Activated T-cell treated with anti-CD3 and anti-CD28 coated beads for 4 hours (primary cell): ENCODE measurements around the gene TLDC2.

Source experiments
- DNase-seq: peaks from one replicate; pipeline ENCODE4 v3.0.0-alpha.2; 2020

Gene TLDC2

DNA sequence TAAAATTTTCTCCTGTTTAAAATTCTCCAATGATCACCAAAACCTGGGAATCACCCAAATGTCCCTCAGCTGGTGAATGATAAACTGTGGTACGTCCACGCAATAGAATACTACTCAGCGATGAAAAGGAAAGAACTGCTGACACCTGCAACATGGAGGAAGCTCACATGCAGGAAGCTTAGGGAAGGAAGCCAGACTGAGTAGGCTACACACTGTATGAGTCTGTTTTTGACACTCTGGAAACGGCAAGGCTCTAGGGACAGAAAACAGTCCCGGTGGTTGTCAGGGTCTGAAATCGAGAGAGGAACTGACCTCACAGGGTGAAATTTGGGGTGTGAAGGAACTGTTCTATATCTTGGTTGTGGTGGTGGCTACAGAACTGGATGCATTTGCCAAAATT lies 25.2 kb upstream of the TLDC2 start:
- DNase-seq = no peak

DNA sequence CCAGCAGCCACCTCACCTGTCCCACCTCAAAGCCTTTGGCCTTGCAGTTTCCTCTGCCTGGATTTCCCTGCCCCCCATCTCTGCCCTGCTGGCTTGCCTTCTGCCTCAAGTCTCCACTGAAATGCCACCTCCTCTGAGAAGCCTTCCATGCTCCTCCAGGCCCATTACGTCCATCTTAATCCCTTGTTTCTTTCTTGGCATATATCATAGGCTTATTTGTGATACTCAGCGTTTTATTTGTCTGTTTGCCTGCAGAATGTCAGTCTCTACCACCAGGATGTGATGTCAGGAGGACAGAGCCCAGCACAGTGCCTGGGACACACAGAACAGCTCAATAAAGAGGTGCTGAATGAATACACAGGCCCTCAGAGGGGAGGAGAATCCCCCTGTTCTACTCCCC lies 24.4 kb upstream of the TLDC2 start:
- DNase-seq = no peak

DNA sequence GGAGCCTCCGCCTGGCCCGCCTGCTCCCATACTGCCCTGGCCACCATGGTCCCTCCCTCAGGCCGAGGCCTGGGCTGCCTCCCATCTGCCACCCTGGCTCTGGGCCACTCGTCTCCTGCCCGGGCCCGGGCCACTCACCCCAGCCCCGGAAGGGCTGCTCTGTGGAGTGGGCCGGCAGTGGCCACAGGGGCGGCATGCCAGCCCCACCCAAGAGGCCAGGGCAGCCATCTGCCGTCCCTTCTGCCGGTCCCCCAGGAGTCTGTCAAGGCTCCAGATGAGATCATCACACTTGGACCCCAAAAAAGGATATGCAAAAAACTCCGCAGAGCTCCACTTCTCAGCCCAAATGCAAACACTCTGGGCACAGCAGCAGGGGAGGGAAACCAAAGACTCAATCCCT lies 23.8 kb upstream of the TLDC2 start:
- no peak for DNase-seq

DNA sequence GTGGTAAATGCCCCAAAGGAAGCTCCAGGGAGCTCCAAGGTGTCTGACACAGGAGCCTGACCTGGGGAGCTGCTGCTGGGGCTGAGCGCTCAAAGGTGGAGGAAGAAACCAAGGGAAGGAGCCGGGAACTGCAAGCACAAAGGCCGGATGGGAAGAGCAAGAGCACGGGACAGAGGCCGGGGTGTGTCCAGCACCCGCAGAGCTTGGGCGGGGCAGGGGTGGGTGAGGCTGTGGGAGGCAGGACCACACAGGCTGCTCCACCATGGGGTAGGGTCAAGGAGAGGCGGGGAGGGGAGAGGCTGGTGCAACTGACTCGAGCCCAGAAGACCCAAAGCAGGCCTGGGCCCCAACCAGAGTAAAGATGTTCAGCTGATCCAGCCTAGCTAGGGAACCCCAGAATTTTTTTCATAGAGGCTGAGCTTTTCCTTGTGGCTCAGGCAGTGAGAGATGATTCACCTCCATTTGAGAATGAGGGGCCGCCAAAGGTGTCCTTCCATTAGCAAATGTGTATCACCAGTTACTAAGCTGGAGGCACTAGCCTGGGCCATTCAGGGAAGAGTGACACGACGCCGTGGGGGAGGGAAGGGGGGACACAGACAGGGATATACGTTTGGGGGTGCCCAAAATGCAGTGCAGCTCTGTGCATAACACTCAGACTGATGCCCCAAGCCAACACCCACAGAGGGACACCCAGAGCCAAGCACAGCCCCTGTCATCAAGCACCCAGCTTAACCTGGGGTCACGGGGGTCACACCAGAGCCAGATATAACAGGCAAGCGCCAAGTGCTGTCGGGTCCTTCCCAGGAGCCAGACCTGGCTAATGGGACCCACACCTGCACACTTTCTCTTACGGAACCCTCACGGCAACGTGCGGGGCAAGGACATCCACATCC lies 21.3 kb upstream of the TLDC2 start:
- DNase-seq = no peak

DNA sequence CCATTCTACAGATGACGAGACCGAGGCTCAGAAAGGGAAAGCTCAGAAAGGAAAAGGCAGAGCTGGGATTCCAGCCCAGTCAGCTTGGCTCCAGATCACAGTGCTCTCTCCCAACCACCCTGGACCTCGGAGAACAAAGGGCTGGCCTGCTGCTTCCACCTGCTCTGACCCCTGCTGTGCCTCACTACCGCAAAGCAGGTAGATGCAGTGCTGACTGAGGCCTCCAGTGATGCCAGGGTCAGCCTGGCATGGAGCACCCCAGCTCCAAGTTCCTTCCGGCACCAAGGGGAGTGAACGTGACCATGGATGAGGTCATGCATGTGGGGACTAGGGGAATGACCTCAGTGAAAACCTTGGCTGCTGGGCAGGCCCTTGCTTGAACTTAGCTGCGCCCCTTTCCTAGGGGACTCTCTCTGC lies 20.7 kb upstream of the TLDC2 start:
- DNase-seq = no peak

DNA sequence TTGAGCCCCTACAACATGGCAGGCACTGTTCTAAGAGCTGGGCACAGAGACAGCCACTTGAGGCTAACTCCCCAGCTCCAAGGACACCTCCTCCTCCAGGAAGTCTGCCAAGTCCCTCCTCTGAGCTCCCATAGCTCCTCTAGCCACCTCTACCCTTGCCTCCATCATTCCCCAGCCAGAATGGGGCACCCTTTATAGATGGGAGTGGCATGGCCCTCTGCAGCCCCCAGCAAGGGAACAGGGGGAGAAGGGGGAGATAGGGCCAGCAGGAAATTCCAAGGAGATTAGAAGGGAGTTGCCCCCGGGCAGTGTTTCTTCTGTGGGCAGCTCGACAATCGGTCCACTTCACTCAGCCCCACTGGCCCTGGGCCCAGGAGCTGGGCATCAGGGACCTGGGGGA lies 19.7 kb upstream of the TLDC2 start:
- no peak for DNase-seq

DNA sequence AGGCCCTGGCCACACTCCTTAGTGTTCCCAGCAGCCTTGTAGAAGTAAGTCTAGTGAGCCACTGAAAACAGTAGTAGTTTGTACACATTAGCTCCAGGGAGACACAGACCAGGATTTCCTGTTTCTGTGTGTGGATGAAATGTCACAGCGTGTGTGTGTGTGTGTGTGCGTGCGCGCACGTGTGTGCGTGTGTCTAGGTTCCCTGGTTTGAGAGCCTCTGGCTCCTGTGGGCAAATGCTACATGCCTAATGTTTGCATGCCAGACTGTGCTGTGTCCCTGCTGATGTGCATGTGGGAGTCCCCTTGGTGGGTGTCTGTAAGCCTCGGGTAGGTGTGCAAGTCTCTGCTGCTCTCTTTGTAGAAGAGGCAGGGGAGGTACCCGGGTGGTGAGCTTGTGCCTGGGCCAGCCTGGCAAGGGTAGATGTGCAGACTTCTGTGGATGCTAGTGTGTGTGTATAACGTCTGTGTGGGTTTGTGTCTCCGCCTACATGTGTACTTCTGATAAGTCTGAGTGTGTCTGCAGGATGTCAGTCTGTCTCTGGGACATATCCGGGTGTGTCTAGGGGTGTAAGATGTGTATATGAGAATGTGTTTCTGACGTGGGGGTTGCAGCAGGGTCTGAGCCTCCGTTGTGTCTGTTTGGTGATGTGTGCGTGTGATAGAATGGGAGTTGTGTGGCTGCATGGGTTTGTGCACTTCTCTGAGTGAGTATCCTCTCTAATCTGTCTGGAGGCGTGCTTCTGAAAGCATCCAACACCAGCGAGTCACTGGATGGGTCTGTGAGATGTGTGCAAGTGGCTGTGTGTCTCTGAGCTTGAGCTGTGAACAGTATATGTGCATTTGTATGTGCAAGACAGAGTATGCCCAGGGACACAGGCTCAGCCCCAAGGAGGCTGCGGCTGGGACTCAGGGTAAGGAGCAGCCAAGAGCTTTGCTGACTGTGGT lies 19.0 kb upstream of the TLDC2 start:
- no peak for DNase-seq

DNA sequence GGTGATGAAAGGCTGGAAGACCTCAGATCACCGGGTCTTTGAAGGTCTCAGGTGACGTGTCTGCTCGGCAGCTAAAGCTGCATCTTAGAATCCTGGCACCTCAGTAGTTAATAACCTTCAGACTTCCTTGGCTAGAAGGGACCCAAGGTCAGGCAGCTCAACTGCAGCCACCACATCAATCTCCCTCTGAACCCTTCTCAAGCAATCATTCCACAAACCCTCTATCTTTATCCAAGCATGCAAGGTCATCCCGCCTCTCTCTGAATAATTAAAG lies 16.7 kb upstream of the TLDC2 start:
- no peak for DNase-seq

DNA sequence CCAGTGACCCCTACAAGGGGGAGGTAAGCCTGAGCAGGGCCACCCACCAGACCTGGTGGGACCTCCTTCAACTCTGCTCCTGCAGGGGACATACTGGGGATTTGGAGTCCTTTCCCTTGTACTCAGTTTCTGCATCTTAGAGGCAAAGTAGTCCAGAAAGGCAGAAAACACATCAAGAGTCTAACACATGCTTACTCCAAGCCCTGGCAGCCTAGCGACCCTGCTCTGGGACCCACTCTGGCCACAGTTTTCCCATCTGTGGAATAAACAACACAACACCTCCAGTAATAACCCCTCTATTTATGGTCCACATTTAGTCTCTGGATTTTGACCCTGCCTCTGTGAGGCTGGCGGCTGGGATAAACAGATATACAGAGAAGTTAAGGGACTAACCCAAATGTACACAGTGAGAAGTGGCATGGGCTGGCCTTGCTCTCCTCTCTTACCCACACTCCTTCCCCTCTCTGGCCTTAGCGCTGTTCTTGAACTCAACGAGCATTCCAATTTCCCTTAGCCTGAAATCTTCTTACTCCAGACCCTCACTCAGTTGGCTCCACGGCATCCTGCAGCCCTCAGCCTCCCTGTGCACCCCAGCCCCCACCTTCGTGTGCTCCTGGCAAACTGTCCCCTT lies 16.1 kb upstream of the TLDC2 start:
- DNase-seq = no peak

DNA sequence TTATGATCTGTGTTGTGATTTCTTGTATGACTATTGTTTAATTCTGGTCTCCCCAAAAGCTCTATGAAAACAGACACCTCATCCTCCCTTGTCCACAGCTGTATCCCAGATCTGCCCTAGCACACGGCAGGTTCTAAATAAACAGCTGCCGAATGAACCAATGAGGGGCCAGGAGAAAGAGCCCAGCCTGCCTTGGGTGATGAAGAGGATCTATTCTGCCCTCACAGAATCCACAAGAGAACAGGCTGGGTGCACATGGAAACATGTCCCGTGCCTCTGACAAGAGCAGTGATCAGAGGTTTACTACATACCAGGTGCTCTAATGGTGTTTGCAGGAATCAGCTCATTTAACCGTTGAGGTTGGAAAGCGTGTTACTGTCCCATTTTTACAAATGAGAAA lies 15.6 kb upstream of the TLDC2 start:
- no peak for DNase-seq

DNA sequence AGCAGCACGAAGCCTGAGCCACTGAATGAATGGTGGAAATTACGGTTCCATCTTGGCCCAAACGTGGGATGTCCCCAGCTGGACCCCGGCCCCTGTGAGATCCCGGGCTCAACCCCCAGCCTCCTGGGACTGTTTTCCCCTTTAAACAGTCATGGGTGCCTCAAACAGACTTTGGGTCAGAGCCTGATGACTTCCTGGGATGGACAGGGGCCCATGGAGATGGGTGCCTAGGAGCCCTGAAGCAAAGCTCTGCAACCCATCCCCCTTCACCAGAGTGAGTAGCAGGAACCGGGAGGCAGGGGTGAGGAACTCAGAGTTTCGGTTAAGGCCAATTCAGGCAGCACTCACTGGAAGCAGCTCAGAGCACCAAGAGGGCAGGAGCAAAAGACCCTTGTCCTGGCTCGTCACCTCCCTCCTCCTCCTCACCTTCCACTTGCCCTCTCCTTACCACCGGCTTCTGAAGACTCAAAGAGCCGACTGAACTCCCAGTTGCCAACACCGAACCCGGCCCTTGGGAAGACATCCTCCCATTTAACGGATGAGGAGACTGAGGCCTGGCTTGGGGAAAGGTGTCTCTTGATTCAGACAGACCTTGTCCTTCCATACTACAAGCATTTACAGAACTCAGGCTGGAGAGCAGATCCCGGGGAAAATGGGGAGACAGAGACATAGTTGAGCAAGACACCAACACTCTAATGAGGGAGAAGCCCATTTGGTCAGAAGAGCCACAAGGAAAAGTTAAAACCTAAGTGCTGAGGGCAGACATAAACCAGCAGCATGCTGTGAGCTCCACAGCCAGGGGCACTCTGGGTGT lies 14.9 kb upstream of the TLDC2 start:
- no peak for DNase-seq

DNA sequence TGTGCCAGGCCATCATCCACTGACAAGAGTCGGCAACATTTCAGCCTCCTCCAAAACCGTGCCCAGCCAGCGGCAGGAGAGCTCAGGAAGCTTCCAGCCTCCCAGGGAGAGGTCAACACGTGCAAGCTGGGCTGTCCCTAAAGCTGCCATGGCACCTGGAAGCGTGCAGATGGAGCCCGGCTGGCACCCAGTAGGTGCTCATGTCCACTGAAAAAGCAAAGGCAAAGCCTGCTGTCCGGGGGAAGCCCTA lies 14.4 kb upstream of the TLDC2 start:
- DNase-seq = no peak

DNA sequence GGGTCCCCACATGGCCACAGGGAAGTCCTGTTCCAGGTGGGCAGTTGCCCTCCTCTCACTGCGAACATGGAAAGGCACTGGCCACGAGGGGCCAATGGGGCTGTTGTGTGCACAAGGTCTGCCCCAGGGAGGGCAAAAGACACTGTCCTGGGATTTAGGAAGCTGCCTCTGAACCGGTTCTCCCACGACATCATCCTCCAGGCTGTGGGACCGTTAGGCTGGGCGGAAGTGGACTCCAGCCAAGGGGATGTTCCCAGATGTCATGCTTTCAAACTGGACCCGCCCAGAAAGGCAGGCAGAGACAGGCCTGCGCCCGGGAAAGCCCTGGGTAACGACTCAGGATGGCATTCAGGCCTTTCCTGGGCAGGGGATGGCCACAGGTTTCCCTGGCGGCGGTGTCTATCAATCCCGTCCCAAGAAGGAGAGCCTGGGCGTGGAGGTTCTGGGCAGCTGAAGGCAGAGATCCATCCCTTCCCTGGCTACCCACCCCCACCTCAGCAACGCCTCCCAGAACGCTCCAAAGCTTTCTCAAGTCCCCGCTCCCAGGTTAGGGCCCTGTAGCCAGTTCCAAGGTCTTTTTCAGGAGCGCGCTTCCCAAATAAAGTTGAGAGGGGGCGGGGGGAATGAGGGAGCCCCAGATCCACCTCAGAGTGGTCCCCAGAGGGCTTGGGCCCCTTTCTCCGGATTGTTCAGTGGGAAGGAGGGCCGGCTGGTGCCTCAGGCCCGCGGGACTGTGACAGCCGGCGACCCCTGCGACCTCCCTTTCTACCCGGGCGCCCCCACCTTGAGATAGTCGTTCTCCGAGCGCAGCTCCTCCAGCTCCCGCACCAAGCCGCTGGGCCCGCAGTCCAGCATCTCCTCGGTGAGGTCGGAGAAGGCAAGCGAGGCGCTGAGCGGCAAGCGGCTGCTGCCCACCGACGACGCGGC lies 13.8 kb upstream of the TLDC2 start:
- DNase-seq = no peak

DNA sequence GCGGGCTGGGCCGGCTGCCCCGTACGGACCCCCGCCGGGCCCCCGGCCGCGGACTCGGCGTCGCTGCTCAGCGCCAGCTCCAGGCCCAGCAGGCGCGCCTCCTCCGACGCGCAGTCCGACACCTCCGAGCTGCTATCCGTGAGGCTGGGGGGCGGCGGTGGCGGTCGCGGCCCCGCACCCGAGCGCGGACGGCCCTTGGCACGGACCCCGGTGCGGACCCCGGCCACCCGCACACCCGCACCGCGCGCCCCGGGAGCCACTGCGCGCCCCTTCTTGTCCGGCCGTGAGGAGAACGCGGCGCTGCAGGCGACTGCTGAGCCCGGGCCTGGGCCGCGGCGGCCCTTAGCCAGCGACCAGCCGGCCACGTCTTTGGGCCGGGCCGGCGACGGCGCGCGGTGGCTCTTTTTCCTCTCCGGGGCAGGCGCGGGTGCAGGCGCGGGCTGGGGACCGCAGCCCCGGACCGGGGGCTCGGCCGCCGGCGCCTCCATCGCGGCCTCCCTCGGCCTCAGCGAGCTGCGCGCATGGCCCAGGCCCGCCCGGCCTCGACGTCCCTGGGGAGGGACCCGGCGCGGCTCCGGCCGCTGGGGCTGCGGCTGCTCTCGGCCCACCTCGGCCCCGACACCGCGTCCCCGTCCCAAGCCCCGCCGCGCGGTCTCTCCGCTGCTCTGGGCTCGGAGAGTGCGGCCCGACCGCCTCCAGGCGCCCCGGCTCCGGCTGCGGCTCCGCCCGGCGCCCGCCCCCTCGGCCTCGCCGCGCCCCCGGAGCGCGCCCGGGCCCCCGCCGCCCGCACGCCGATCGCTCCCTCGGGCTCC lies 12.9 kb upstream of the TLDC2 start:
- DNase-seq = no peak

DNA sequence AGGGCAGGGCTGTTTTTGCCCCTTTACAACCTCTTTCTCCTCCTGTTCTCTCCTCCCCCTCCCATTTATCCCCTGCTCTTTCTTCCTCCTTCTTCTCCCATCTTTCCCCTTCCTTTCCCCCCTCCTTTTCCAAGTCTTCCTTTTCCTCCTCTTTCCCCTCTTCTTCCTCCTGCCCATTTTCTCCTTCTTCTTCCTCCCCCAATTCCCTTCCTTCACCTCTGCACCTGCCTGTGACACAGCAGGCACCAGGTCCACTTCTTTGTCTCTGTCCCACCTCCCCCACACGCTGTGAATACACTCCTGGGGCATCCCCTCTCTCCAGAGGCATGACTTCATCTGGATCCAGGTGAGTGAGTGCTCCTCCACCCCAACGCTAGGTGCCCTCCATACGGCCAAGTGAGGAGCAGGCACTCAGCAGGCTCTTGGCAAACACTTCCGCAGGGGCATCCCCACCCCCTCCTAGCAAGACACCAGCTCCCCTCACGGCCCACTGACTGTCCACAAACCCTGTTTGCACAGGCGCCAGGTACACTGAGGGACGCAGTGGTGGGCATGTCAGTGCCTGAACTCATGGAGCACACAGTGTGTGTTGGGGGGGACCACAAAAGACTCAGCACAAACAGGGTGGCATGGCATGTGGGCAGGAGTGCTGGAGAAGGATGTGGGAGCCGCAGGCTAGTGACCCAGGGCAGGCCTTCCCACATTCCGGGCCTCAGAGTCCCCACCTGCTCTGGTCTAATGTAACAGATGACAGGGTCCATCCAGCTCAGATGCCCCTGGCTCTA lies 10.7 kb upstream of the TLDC2 start:
- DNase-seq = no peak

DNA sequence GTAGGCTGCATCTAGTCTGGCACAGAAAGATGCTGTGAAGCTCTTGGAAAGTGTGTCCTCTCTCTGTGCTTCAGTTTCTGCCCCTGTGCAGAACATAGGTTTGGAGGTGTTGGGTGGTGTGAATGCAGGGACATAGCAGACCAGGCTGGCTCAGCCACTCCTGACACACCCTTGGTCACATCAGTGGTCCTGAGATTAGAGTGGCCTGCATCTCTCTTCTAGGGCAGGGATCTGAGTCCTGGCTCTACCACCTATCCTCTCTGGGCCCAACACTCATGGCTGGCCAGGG lies 10.1 kb upstream of the TLDC2 start:
- no peak for DNase-seq

DNA sequence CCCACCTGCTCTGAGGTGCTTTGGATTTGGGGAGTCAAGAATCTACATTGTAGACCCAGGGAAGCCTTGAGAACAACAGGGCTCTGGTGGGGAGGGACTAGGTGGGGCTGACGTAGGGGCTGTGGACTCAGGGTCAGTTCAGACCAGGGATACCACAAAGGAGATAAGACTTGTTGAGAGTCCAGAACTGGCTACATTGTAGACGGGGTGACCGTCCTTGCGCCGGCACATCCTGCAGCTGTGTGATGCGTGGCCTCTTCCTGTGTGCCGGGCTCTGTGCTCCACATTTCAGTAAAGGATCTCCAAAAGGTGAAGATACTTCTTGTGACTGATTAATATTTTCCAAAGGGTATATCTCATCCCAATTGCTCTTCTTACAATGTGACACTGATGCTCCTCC lies 9.8 kb upstream of the TLDC2 start:
- no peak for DNase-seq

DNA sequence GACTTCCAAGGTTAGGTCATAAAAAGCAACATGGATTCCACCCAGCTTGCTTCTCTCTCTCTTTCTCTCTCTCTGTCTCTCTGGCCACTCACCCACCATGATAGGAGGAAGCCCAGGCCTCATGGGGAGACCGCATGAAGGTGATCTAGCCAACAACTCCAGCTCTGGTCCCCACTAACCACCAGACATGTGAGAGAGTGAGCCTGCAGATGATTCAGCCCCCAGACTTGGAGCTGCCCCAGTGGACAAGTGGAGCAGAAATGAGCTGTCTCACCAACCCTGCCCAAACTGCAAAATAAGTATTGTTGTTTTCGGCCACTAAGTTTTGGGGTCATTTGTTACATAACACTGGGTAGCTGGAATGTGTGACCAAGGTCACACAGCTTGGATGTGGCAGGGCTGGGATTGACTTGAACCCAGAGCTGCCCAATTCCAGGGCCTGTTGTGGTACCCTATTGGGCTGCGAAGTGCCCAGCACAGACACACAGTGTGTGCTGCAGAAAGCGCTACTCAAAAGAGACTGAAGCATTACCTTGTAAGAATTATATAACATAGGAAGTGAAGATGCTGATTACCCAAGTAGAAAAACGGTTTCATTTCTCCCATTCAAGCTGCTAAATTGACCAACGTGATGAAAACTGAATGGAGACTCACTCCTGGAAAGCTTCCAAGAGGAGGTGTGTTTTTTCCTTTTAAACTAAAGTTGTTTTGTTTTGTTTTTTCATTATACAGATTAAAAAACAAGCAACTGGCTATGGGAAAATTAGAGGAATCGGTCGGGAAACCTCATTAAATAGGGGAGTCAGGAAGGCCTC lies 9.1 kb upstream of the TLDC2 start:
- no peak for DNase-seq
